ENCODE measurements around the gene GOLGA8B.

GRCh38 chr15:34608517-34608916, 25.1 kb upstream of the GOLGA8B start:
- TF ChIP-seq, protein P1, sequence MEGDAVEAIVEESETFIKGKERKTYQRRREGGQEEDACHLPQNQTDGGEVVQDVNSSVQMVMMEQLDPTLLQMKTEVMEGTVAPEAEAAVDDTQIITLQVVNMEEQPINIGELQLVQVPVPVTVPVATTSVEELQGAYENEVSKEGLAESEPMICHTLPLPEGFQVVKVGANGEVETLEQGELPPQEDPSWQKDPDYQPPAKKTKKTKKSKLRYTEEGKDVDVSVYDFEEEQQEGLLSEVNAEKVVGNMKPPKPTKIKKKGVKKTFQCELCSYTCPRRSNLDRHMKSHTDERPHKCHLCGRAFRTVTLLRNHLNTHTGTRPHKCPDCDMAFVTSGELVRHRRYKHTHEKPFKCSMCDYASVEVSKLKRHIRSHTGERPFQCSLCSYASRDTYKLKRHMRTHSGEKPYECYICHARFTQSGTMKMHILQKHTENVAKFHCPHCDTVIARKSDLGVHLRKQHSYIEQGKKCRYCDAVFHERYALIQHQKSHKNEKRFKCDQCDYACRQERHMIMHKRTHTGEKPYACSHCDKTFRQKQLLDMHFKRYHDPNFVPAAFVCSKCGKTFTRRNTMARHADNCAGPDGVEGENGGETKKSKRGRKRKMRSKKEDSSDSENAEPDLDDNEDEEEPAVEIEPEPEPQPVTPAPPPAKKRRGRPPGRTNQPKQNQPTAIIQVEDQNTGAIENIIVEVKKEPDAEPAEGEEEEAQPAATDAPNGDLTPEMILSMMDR (IDR thresholded peaks at IDR 0.05; ENCODE audit: low read depth, low read length), result no peak
- TF ChIP-seq EZH2phosphoT487 (IDR thresholded peaks at IDR 0.05; ENCODE audit: low read depth), result no peak

Measured in OCI-LY3 (cell line).